Measurements from ENCODE around the gene MTHFSD. TPM values are rescaled to one million over a fixed set of nuclear protein-coding genes. Genes with fewer than 3 reads are reported as not detected.

MTHFSD gene
- polyA plus RNA-seq, 1 of the 3 experiments (the other 2 are of a cell fraction) = 15.6 TPM

DNA sequence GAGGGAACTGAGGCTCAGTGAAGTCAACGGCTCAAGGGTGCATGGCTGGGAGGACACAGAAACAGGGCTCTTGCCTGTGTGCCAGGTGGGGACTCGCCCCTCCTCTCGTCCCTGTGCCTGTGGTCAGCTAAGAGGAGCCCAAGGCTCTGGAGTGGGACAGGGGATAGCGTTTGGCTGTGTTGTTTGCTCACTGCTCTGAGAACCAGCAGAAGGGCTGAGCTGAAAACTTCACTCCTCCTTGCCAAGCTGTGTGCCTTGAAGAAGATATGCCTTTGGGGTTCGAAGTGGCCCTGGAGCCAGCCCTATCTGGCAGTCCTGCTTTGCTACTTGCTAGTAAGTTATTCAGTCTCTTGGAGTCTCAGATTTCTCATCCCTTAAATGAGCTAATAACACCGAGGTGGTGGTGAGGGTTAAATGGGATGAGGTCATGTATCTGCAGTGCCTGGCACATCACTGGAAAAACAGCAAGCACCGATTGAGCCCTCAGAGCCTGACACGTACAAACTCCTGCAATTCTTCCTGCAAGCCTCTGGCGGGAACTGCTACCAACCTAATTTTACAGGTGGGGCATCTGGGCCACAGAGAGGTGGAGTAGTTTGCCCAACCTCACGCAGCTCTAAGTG, 41.1 kb upstream of the MTHFSD start:
- WGBS (ENCODE audit: low lambda C conversion rate) = 20% methylated on average over 7 of the region's 10 CpGs
- no peak for TF ChIP-seq MXI1 (IDR thresholded peaks at IDR 0.05; ENCODE audit: low read depth, low read length)
- TF ChIP-seq SIN3A (IDR thresholded peaks at IDR 0.05; ENCODE audit: borderline replicate concordance, low read depth, low read length) = no peak
- TF ChIP-seq EP300 (IDR thresholded peaks at IDR 0.05; ENCODE audit: borderline replicate concordance in 1 of 2, low read depth in 1 of 2, low read length in 1 of 2) = no peak
- no peak for TF ChIP-seq SMC3 (IDR thresholded peaks at IDR 0.05; ENCODE audit: low read depth, low read length)
- no peak for TF ChIP-seq TAF1 (IDR thresholded peaks at IDR 0.05; ENCODE audit: borderline replicate concordance, low read depth, low read length)
- TF ChIP-seq, protein P1, sequence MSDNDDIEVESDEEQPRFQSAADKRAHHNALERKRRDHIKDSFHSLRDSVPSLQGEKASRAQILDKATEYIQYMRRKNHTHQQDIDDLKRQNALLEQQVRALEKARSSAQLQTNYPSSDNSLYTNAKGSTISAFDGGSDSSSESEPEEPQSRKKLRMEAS (IDR thresholded peaks at IDR 0.05; ENCODE audit: low read depth) = no peak
- TF ChIP-seq, protein P2, sequence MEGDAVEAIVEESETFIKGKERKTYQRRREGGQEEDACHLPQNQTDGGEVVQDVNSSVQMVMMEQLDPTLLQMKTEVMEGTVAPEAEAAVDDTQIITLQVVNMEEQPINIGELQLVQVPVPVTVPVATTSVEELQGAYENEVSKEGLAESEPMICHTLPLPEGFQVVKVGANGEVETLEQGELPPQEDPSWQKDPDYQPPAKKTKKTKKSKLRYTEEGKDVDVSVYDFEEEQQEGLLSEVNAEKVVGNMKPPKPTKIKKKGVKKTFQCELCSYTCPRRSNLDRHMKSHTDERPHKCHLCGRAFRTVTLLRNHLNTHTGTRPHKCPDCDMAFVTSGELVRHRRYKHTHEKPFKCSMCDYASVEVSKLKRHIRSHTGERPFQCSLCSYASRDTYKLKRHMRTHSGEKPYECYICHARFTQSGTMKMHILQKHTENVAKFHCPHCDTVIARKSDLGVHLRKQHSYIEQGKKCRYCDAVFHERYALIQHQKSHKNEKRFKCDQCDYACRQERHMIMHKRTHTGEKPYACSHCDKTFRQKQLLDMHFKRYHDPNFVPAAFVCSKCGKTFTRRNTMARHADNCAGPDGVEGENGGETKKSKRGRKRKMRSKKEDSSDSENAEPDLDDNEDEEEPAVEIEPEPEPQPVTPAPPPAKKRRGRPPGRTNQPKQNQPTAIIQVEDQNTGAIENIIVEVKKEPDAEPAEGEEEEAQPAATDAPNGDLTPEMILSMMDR (IDR thresholded peaks at IDR 0.05) = no peak
- TF ChIP-seq, protein P3, sequence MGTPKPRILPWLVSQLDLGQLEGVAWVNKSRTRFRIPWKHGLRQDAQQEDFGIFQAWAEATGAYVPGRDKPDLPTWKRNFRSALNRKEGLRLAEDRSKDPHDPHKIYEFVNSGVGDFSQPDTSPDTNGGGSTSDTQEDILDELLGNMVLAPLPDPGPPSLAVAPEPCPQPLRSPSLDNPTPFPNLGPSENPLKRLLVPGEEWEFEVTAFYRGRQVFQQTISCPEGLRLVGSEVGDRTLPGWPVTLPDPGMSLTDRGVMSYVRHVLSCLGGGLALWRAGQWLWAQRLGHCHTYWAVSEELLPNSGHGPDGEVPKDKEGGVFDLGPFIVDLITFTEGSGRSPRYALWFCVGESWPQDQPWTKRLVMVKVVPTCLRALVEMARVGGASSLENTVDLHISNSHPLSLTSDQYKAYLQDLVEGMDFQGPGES (IDR thresholded peaks at IDR 0.05; ENCODE audit: low read depth, low read length) = no peak
- no peak overlapping the region; a peak in 1 of 4 replicates for H3K27ac ChIP-seq (ENCODE audit: low read depth in 2 of 2, low read length in 1 of 2)
- no peaks in the 10 kb centered on the region for H3K9me2 ChIP-seq
- peaks cover 2 to 13% of the 10 kb centered on the region in 2 experiments; a peak in 2 of 4 replicates for H3K4me1 ChIP-seq (ENCODE audit: control insufficient read depth in 1 of 2, insufficient read depth in 2 of 2, low read depth in 1 of 2, low read length in 1 of 2)
- peaks cover 2% of the 10 kb centered on the region; the same call in 1 of the 2 replicates for H3K79me2 ChIP-seq (ENCODE audit: insufficient read depth)
- H4K20me1 ChIP-seq (ENCODE audit: insufficient read depth) = no peaks in the 10 kb centered on the region
- DNase-seq = no peak
- H3F3A ChIP-seq (replicated peaks; ENCODE audit: insufficient read depth) = peaks cover 16% of the 10 kb centered on the region
- no peaks in the 10 kb centered on the region for H3K27me3 ChIP-seq (ENCODE audit: insufficient read depth)
- H3K36me3 ChIP-seq (replicated peaks in 1 of 2; ENCODE audit: control insufficient read depth in 1 of 2, insufficient read depth in 2 of 2, low read length in 1 of 2) = no peaks in the 10 kb centered on the region
- H3K9ac ChIP-seq = no peak overlapping the region
- H2AFZ ChIP-seq (ENCODE audit: low read depth) = no peak overlapping the region
- H3K4me2 ChIP-seq = no peak overlapping the region; the same call in 1 of the 2 replicates
- no peaks in the 10 kb centered on the region for H3K9me3 ChIP-seq
- CTCF ChIA-PET = interaction anchor here (0.6 kb wide), 1 partner anchor 28 kb away, joined by 3 read pairs; no protein-coding TSS in a partner anchor
- no peak overlapping the region for H3K4me3 ChIP-seq (ENCODE audit: low read depth in 2 of 2, low read length in 1 of 2)
- POLR2A ChIA-PET = no interaction called here

DNA sequence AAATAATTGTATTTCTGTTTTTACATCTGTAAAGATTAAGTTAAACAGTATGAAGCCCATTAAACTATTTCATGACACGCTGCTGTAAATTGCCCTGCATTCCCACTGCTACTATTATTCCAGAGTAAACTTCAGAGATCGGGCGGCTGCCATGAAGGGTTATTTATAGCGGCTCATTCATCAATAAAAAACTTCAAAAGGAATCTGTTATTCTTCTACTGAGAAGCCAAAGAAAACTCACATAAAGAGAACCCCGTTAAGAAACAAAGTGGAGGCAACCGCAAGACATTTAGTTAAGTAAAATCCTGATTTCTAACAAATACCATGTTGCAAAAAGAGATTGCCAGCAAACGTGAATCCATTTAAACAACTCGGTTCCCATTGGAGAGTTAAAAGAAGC, 39.7 kb upstream of the MTHFSD start:
- peaks cover 17% of the 10 kb centered on the region for H3F3A ChIP-seq (replicated peaks; ENCODE audit: insufficient read depth)
- ChIA-PET CTCF (no interaction called here), POLR2A (no interaction called here)
- no peak overlapping the region for H2AFZ ChIP-seq (ENCODE audit: low read depth)
- H3K79me2 ChIP-seq (ENCODE audit: insufficient read depth) = peaks cover 2% of the 10 kb centered on the region; the same call in 1 of the 2 replicates
- H3K4me1 ChIP-seq (ENCODE audit: control insufficient read depth in 1 of 2, insufficient read depth in 2 of 2, low read depth in 1 of 2, low read length in 1 of 2) = peaks cover 2 to 18% of the 10 kb centered on the region in 2 experiments; a peak in 3 of 4 replicates
- peak overlapping the region in 1 of 2 experiments; percentile 47; a peak in 2 of 4 replicates for H3K27ac ChIP-seq (ENCODE audit: low read depth in 2 of 2, low read length in 1 of 2)
- DNase-seq = no peak
- peak overlapping the region; percentile 35 for H3K4me2 ChIP-seq
- H3K9me3 ChIP-seq = no peaks in the 10 kb centered on the region
- peak overlapping the region; percentile 30; the same call in 1 of the 2 replicates for H3K9ac ChIP-seq
- no peaks in the 10 kb centered on the region for H3K27me3 ChIP-seq (ENCODE audit: insufficient read depth)
- no peak for TF ChIP-seq TEAD4 (IDR thresholded peaks at IDR 0.05; ENCODE audit: borderline replicate concordance, insufficient read depth)
- no peak for TF ChIP-seq NRF1 (IDR thresholded peaks at IDR 0.05; ENCODE audit: low read depth, low read length)
- TF ChIP-seq FOXM1 (IDR thresholded peaks at IDR 0.05; ENCODE audit: low read depth) = no peak
- TF ChIP-seq TAF1 (IDR thresholded peaks at IDR 0.05; ENCODE audit: borderline replicate concordance, low read depth, low read length) = no peak
- TF ChIP-seq FOXJ3 (CRISPR knock-in tag; IDR thresholded peaks at IDR 0.05) = no peak
- no peak for TF ChIP-seq FOSL2 (IDR thresholded peaks at IDR 0.05; ENCODE audit: borderline replicate concordance, low read depth)
- TF ChIP-seq SMC3 (IDR thresholded peaks at IDR 0.05; ENCODE audit: low read depth, low read length) = no peak
- no peak for TF ChIP-seq MXI1 (IDR thresholded peaks at IDR 0.05; ENCODE audit: low read depth, low read length)
- TF ChIP-seq YY1 (IDR thresholded peaks at IDR 0.05; ENCODE audit: low read depth) = no peak
- TF ChIP-seq, protein P1 (IDR thresholded peaks at IDR 0.05; ENCODE audit: low read depth) = no peak
- TF ChIP-seq POLR2AphosphoS5 (IDR thresholded peaks at IDR 0.05; ENCODE audit: low read depth, low read length) = no peak
- no peak for TF ChIP-seq SIN3A (IDR thresholded peaks at IDR 0.05; ENCODE audit: borderline replicate concordance, low read depth, low read length)
- no peak for TF ChIP-seq RFX5 (IDR thresholded peaks at IDR 0.05; ENCODE audit: low read length)
- TF ChIP-seq TCF12 (IDR thresholded peaks at IDR 0.05) = 0 out of 2 replicates have a peak, but pooled peaks have one; percentile 6
- TF ChIP-seq, protein P4, sequence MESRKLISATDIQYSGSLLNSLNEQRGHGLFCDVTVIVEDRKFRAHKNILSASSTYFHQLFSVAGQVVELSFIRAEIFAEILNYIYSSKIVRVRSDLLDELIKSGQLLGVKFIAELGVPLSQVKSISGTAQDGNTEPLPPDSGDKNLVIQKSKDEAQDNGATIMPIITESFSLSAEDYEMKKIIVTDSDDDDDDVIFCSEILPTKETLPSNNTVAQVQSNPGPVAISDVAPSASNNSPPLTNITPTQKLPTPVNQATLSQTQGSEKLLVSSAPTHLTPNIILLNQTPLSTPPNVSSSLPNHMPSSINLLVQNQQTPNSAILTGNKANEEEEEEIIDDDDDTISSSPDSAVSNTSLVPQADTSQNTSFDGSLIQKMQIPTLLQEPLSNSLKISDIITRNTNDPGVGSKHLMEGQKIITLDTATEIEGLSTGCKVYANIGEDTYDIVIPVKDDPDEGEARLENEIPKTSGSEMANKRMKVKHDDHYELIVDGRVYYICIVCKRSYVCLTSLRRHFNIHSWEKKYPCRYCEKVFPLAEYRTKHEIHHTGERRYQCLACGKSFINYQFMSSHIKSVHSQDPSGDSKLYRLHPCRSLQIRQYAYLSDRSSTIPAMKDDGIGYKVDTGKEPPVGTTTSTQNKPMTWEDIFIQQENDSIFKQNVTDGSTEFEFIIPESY (IDR thresholded peaks at IDR 0.05; ENCODE audit: borderline replicate concordance, low read depth) = no peak
- 0 out of 2 replicates have a peak, but pooled peaks have one; percentile 31 for TF ChIP-seq MEF2A (IDR thresholded peaks at IDR 0.05; ENCODE audit: borderline replicate concordance, low read depth)
- no peak for TF ChIP-seq RCOR1 (IDR thresholded peaks at IDR 0.05; ENCODE audit: low read length)
- no peak overlapping the region for H3K4me3 ChIP-seq (ENCODE audit: low read depth in 2 of 2, low read length in 1 of 2)
- no peaks in the 10 kb centered on the region for H3K36me3 ChIP-seq (replicated peaks in 1 of 2; ENCODE audit: control insufficient read depth in 1 of 2, insufficient read depth in 2 of 2, low read length in 1 of 2)
- 28% methylated on average over 8 of the region's 8 CpGs for WGBS (ENCODE audit: low lambda C conversion rate)
- no peaks in the 10 kb centered on the region for H4K20me1 ChIP-seq (ENCODE audit: insufficient read depth)
- H3K9me2 ChIP-seq = no peaks in the 10 kb centered on the region
